K562 (cell line): ENCODE data around the gene PDE4A. TPM values are rescaled to one million over a fixed set of nuclear protein-coding genes. Genes with fewer than 3 reads are reported as not detected.
A peak's percentile ranks its signal among the peaks of the same experiment; 100 is the strongest.

ENCODE experiments used
- ARHGAP35 ChIP-seq: fragments of 450-650 bp; IDR thresholded peaks from 2 replicates; pipeline ENCODE4 v1.6.1; 2018; ENCODE audit not compliant: partially characterized antibody
- CBX1 ChIP-seq: sonication (generic); IDR thresholded peaks from 2 replicates; pipeline ENCODE4 v1.6.1; 2016; ENCODE audit warnings: antibody characterized with exemption, low read depth, mild to moderate bottlenecking
- CXXC5 ChIP-seq: fragments of 250-450 bp; sonication (Bioruptor Pico); IDR thresholded peaks from 2 replicates; pipeline ENCODE4 v1.8.0; 2022; ENCODE audit warnings: inconsistent platforms, mild to moderate bottlenecking, moderate library complexity
- GATA2 ChIP-seq: sonication (generic); formaldehyde crosslinking; IDR thresholded peaks from 2 replicates; pipeline ENCODE4 v1.4.0; 2020; ENCODE audit warnings: mild to moderate bottlenecking, missing genetic modification reagents
- ILF3 ChIP-seq: fragments of 450-650 bp; IDR thresholded peaks from 2 replicates; pipeline ENCODE4 v1.6.1; 2018; ENCODE audit warnings: antibody characterized with exemption, mild to moderate bottlenecking, moderate library complexity, borderline replicate concordance
- MEIS2 ChIP-seq: fragments of 450-650 bp; IDR thresholded peaks from 2 replicates; pipeline ENCODE4 v1.6.1; 2014; ENCODE audit warnings: mild to moderate bottlenecking; ENCODE audit not compliant: partially characterized antibody
- NRF1 ChIP-seq, 2 experiments: fragments of 450-650 bp; IDR thresholded peaks in 1 of 2; conservative IDR thresholded peaks in 1 of 2; 2 replicates each; pipeline ENCODE4 v1.6.1; 2014; ENCODE audit warnings: mild to moderate bottlenecking in 2 of 2
- RBM39 ChIP-seq: fragments of 200-400 bp; formaldehyde crosslinking; optimal IDR thresholded peaks from 2 replicates; pipeline ENCODE3; 2018; ENCODE audit warnings: low read depth, low read length
- RFX1 ChIP-seq: fragments of 450-650 bp; IDR thresholded peaks from 2 replicates; pipeline ENCODE4 v1.6.1; 2016; ENCODE audit warnings: mild to moderate bottlenecking, moderate library complexity
- TAF9B ChIP-seq: fragments of 450-650 bp; IDR thresholded peaks from 2 replicates; pipeline ENCODE4 v1.6.1; 2018; ENCODE audit warnings: mild to moderate bottlenecking; ENCODE audit not compliant: partially characterized antibody
- ZFP36 ChIP-seq: fragments of 150-350 bp; IDR thresholded peaks from 2 replicates; pipeline ENCODE4 v1.6.1; 2018; ENCODE audit warnings: low read length, low read depth; ENCODE audit not compliant: partially characterized antibody
- ZNF134 ChIP-seq: fragments of 250-450 bp; sonication (Bioruptor Pico); conservative IDR thresholded peaks from 2 replicates; pipeline ENCODE4 v1.4.0; 2020
- ZNF785 ChIP-seq: fragments of 250-450 bp; sonication (Bioruptor Pico); IDR thresholded peaks from 2 replicates; pipeline ENCODE4 v1.4.0; 2020; ENCODE audit warnings: mild to moderate bottlenecking
- ZNF830 ChIP-seq: fragments of 250-450 bp; sonication (Bioruptor Pico); IDR thresholded peaks from 2 replicates; pipeline ENCODE4 v1.5.0; 2021; ENCODE audit warnings: mild to moderate bottlenecking
- polyA plus RNA-seq, 8 experiments: library from polyadenylated mRNA; depleted of rRNA in 4 of 8; stranded (reverse) in 5 of 8; unstranded in 3 of 8; fragments of >200 nt; fragmentation: Nextera tagmentation in 2 of 8; fragmentation: Illumina TruSeq in 1 of 8; extraction: Ambion mirVana in 2 of 8; extraction: Trizol in 1 of 8; gene quantifications; 2 replicates each; pipeline versions ENCODE4 v1.2.1 to v1.2.3, GENCODE V29; 2011 to 2014; ENCODE audit warnings: inconsistent platforms in 1 of 8, missing spikeins in 1 of 8
- total RNA-seq, 7 experiments: library from RNA; depleted of rRNA in 6 of 7; stranded (reverse); fragments of >200 nt in 6 of 7; fragmentation: Illumina TruSeq in 2 of 7; extraction: Trizol in 2 of 7; gene quantifications; 2 replicates each; pipeline versions ENCODE4 v1.2.1 to v1.2.3, GENCODE V29; 2011 to 2021; ENCODE audit warnings: low replicate concordance in 1 of 7
- TF ChIP-seq, protein P1 (sequence below): sonication (generic); formaldehyde crosslinking; IDR thresholded peaks from 2 replicates; pipeline ENCODE4 v1.8.0; 2022; ENCODE audit warnings: mild to moderate bottlenecking, low read depth, missing genetic modification reagents
- TF ChIP-seq, protein P2 (sequence below): fragments of 250-450 bp; sonication (Bioruptor Pico); IDR thresholded peaks from 2 replicates; pipeline ENCODE4 v1.5.0; 2021
- TF ChIP-seq, protein P3 (sequence below): fragments of 450-650 bp; IDR thresholded peaks from 2 replicates; pipeline ENCODE4 v1.6.1; 2017; ENCODE audit warnings: mild to moderate bottlenecking, moderate library complexity
- TF ChIP-seq, protein P4 (sequence below): fragments of 250-450 bp; sonication (Bioruptor Pico); IDR thresholded peaks from 2 replicates; pipeline ENCODE4 v1.8.0; 2022; ENCODE audit warnings: moderate library complexity, mild to moderate bottlenecking, inconsistent platforms
- TF ChIP-seq, protein P5 (sequence below), 3 experiments: fragments of 200-800 bp in 1 of 3; sonication (Bioruptor generic) in 1 of 3; sonication (generic) in 1 of 3; formaldehyde crosslinking in 1 of 3; IDR thresholded peaks; 2 replicates each; pipeline versions ENCODE4 v1.6.1 to v1.8.0; 2016 to 2022; ENCODE audit warnings: mild to moderate bottlenecking in 2 of 3, missing compliant biosample characterization in 2 of 3, missing genetic modification characterization in 2 of 3, missing genetic modification reagents in 1 of 3

The PDE4A gene
- total and polyA plus RNA-seq, 9 of the 15 experiments (the other 6 are each of a cell fraction or from before 2014, with no cell fraction given): 0.66 to 26.9 (median 4.6) TPM

DNA sequence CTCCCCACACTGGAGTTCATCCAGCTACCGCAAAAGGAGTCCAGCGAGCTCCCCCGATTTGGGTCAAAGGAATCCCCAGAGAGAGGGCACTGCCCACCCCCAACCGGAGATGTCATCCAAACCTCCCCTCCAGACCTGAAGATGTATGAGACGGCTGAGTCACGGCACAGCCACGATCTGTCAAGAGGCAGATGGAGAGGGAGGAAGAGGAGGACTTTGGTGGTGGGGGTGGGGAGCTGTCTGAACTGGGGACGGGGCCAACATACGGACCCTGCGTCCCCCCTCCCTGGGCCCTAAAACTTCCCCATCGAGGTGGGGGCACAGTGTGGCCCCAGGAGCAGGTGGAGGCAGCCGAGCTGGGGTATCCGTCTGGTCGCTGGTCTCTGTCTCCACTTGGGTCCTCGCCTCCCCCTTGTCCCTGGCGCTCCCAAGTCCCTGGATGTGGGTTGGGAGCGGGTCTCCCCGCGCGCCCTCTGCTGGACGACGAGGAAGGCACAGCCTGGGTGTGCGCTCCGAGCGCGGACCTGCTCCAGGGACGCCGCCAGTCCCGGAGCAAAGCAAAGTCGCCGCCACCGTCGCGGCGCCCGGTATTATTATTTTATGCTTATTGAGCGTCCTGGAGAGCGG lies 3.8 kb downstream of the PDE4A start (continued):
- TF ChIP-seq TAF9B: no peak
- TF ChIP-seq, protein P1, sequence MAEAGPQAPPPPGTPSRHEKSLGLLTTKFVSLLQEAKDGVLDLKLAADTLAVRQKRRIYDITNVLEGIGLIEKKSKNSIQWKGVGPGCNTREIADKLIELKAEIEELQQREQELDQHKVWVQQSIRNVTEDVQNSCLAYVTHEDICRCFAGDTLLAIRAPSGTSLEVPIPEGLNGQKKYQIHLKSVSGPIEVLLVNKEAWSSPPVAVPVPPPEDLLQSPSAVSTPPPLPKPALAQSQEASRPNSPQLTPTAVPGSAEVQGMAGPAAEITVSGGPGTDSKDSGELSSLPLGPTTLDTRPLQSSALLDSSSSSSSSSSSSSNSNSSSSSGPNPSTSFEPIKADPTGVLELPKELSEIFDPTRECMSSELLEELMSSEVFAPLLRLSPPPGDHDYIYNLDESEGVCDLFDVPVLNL (CRISPR knock-in tag): no peak
- TF ChIP-seq ZFP36: no peak
- peak; percentile 77 for TF ChIP-seq CXXC5 (CRISPR knock-in tag)
- peak; percentile 82; the same call in 1 of the 2 replicates for TF ChIP-seq ZNF830 (CRISPR knock-in tag)
- no peak for TF ChIP-seq ILF3
- TF ChIP-seq ZNF785 (CRISPR knock-in tag): no peak
- TF ChIP-seq, protein P2, sequence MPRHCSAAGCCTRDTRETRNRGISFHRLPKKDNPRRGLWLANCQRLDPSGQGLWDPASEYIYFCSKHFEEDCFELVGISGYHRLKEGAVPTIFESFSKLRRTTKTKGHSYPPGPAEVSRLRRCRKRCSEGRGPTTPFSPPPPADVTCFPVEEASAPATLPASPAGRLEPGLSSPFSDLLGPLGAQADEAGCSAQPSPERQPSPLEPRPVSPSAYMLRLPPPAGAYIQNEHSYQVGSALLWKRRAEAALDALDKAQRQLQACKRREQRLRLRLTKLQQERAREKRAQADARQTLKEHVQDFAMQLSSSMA (CRISPR knock-in tag): no peak
- TF ChIP-seq, protein P3, sequence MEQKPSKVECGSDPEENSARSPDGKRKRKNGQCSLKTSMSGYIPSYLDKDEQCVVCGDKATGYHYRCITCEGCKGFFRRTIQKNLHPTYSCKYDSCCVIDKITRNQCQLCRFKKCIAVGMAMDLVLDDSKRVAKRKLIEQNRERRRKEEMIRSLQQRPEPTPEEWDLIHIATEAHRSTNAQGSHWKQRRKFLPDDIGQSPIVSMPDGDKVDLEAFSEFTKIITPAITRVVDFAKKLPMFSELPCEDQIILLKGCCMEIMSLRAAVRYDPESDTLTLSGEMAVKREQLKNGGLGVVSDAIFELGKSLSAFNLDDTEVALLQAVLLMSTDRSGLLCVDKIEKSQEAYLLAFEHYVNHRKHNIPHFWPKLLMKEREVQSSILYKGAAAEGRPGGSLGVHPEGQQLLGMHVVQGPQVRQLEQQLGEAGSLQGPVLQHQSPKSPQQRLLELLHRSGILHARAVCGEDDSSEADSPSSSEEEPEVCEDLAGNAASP: no peak
- TF ChIP-seq, protein P4, sequence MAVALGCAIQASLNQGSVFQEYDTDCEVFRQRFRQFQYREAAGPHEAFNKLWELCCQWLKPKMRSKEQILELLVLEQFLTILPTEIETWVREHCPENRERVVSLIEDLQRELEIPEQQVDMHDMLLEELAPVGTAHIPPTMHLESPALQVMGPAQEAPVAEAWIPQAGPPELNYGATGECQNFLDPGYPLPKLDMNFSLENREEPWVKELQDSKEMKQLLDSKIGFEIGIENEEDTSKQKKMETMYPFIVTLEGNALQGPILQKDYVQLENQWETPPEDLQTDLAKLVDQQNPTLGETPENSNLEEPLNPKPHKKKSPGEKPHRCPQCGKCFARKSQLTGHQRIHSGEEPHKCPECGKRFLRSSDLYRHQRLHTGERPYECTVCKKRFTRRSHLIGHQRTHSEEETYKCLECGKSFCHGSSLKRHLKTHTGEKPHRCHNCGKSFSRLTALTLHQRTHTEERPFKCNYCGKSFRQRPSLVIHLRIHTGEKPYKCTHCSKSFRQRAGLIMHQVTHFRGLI: no peak
- TF ChIP-seq ZNF134 (CRISPR knock-in tag): no peak
- TF ChIP-seq, protein P5, sequence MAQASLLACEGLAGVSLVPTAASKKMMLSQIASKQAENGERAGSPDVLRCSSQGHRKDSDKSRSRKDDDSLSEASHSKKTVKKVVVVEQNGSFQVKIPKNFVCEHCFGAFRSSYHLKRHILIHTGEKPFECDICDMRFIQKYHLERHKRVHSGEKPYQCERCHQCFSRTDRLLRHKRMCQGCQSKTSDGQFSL (CRISPR knock-in tag; IDR thresholded peaks at IDR 0.05): peak; percentile 68; the same call in 1 of the 2 replicates
- TF ChIP-seq, protein P5 (tag; IDR thresholded peaks at IDR 0.05): no peak
- no peak for TF ChIP-seq ARHGAP35
- no peak for TF ChIP-seq RFX1
- no peak for TF ChIP-seq RBM39
- TF ChIP-seq NRF1 (conservative IDR thresholded peaks at IDR 0.05 in 1 of 2, IDR thresholded peaks at IDR 0.05 in 1 of 2): peak; percentile 64 to 69
- TF ChIP-seq GATA2 (CRISPR knock-in tag): no peak
- peak; percentile 69 for TF ChIP-seq MEIS2
- TF ChIP-seq CBX1: no peak
